Heart right ventricle (tissue), 16 donors: ENCODE data around the gene CLIP3. TPM values are rescaled to one million over a fixed set of nuclear protein-coding genes. Genes with fewer than 3 reads are reported as not detected.

Source experiments
- ATAC-seq, 8 donors: fragments of 200-7000 bp; cut with Tn5 transposase; one replicate each; pipeline ENCODE4 v1.9.1; 2020; ENCODE audit warnings: mild to moderate bottlenecking in 8 of 8, moderate library complexity in 8 of 8, moderate number of reproducible peaks in 1 of 8
- DNase-seq, 2 donors: peaks; one replicate each; pipeline ENCODE4 v3.0.0-alpha.2; 2020
- H3K27ac ChIP-seq, 10 donors: fragments of 200-600 bp; sonication (generic) in 2 of 10; one replicate each; pipeline versions ENCODE4 v1.5.0 to v1.8.0; 2020 to 2022; ENCODE audit warnings: mild to moderate bottlenecking in 3 of 10
- H3K27me3 ChIP-seq, 7 donors: fragments of 200-600 bp; one replicate each; pipeline ENCODE4 v1.8.0; 2021 to 2022; ENCODE audit warnings: mild to moderate bottlenecking in 2 of 7
- H3K36me3 ChIP-seq, 9 donors: fragments of 200-600 bp; sonication (generic) in 1 of 9; one replicate each; pipeline versions ENCODE4 v1.5.0 to v1.8.0; 2020 to 2022; ENCODE audit warnings: mild to moderate bottlenecking in 2 of 9
- H3K4me1 ChIP-seq, 9 donors: fragments of 200-600 bp; sonication (generic) in 1 of 9; one replicate each; pipeline versions ENCODE4 v1.5.0 to v1.8.0; 2020 to 2022; ENCODE audit warnings: mild to moderate bottlenecking in 4 of 9
- H3K4me3 ChIP-seq, 10 donors: fragments of 200-600 bp; sonication (generic) in 2 of 10; one replicate each; pipeline versions ENCODE4 v1.5.0 to v1.8.0; 2020 to 2022; ENCODE audit warnings: mild to moderate bottlenecking in 7 of 10, moderate library complexity in 2 of 10
- H3K9me3 ChIP-seq, 11 donors: fragments of 200-600 bp in 10 of 11; sonication (generic) in 2 of 11; one replicate each; pipeline versions ENCODE4 v1.5.0 to v1.8.0; 2013 to 2022; ENCODE audit warnings: mild to moderate bottlenecking in 2 of 11, control low read depth in 1 of 11, moderate library complexity in 1 of 11
- CTCF ChIP-seq, 9 donors: fragments of 200-600 bp; sonication (generic) in 2 of 9; IDR thresholded peaks; one replicate each; pipeline versions ENCODE4 v1.5.0 to v1.8.0; 2021 to 2022; ENCODE audit warnings: antibody characterized with exemption in 9 of 9, mild to moderate bottlenecking in 5 of 9, moderate library complexity in 1 of 9
- WGBS, 2 donors: extraction: QIAGEN DNeasy Blood & Tissue Kit; methylation state at CpG; one replicate each; pipeline ENCODE4 v1.1.7; 2013; ENCODE audit warnings: inconsistent platforms in 1 of 2; 5-methylcytosine and 5-hydroxymethylcytosine counted together
- intact Hi-C, 10 donors: fragments of 100-400 bp; cut with DNase I; formaldehyde crosslinking; loops; one replicate each; pipeline versions ENCODE4 v1.11.1 to v1.14.2; 2022
- polyA plus RNA-seq, 2 donors: library from polyadenylated mRNA; stranded (reverse); fragments of 200-250 nt; gene quantifications; one replicate each; pipeline ENCODE4 v1.2.3, GENCODE V29; 2013
- total RNA-seq, 10 donors: library from RNA; stranded (reverse); fragmentation: NEBNext Ultra II Directional in 3 of 10; extraction: Animal tissue kit (Norgen Biotek cat#: 25700) in 3 of 10; gene quantifications; one replicate each; pipeline versions ENCODE4 v1.2.1 to v1.2.4, GENCODE V29; 2021 to 2023
- donor health status: Arrhythmogenic right ventricular cardiomyopathy.
- donor health status: ischemic (EF 13 %, LVEDD 7.1; RV severe dilation, severe dysfunction).
- donor health status: healthy with polysubstance abuse.
- donor health status: DM: no; HTN: yes; CAD: no.
- donor health status: DM: no; HTN: no; CAD: no.
- donor health status: ischemic (EF 25% LVEDD 6.9; RV normal size, moderate dysfunction).
- donor health status: ischemic (EF 25% LVEDD 5.7; RV mildly dilated, moderate dysfunction).
- donor health status: healthy.
- donor health status: DM: yes; HTN: yes; CAD: no.
- donor health status: Ischemic cardiomyopathy.
- donor health status: ischemic (EF 35%, LVEDD 5.7; RV mildly dilated, moderate dysfunction).
- donor health status: nonischemic (EF 11% LVEDD 7.7; RV severe dilation, severe dysfunction).
- donor health status: DM: yes; HTN: yes; CAD: no.
- donor health status: PGD.
- donor health status: ischemic (EF 29% LVEDD 5.4; RV normal size, mild dysfunction).
- donor health status: nonischemic (EF 23%, LVEDD 6.1; RV moderate dilation, normal function).

CLIP3 gene
- total and polyA plus RNA-seq, 12 donors: 1.2 to 7.5 (median 3.8) TPM

GRCh38 chr19:35973487-35973886 is 59.2 kb downstream of the CLIP3 start:
- Histone ChIP-seq H3K36me3 (no peaks in the 10 kb centered on the region), H3K9me3 (no peaks in the 10 kb centered on the region), H3K27me3 (peaks cover 0 to 44% (median 6%) of the 10 kb centered on the region in 7 donors), H3K27ac (no peak overlapping the region), H3K4me3 (no peak overlapping the region), H3K4me1 (no peaks in the 10 kb centered on the region)
- DNase-seq: no peak
- 32 to 37% methylated on average over 8 of the region's 8 CpGs for WGBS, 2 donors
- no peak for ATAC-seq
- TF ChIP-seq CTCF (IDR thresholded peaks at IDR 0.05): no peak
- intact Hi-C loops: no loop called here

GRCh38 chr19:35966771-35967170 is 65.9 kb downstream of the CLIP3 start:
- Histone ChIP-seq H3K9me3 (no peaks in the 10 kb centered on the region), H3K4me1 (no peaks in the 10 kb centered on the region), H3K27ac (no peak overlapping the region), H3K4me3 (no peak overlapping the region), H3K27me3 (peaks cover 0 to 25% (median 22%) of the 10 kb centered on the region in 7 donors), H3K36me3 (no peaks in the 10 kb centered on the region)
- no peak for DNase-seq
- no peak for ATAC-seq
- TF ChIP-seq CTCF (IDR thresholded peaks at IDR 0.05): no peak
- intact Hi-C loops: no loop called here
- WGBS, 2 donors: 75 to 81% methylated on average over 3 of the region's 3 CpGs

Other genes starting within 250 kb of the CLIP3 start
- gene PRODH2, start 220.0 kb downstream of the CLIP3 start, total RNA-seq: not detected
- not detected for gene PRODH2, start 220.0 kb downstream of the CLIP3 start, polyA plus RNA-seq
- gene NPHS1, start 180.4 kb downstream of the CLIP3 start, total RNA-seq: under 1 TPM in 2 of 10 donors, not detected in 8; 0.07 to 0.12 TPM
- not detected for gene NPHS1, start 180.4 kb downstream of the CLIP3 start, polyA plus RNA-seq
- under 1 TPM in 2 of 10 donors, not detected in 8; 0.12 to 0.35 TPM for gene KIRREL2, start 176.0 kb downstream of the CLIP3 start, total RNA-seq
- gene KIRREL2, start 176.0 kb downstream of the CLIP3 start, polyA plus RNA-seq: not detected
- gene APLP1, start 164.3 kb downstream of the CLIP3 start, total RNA-seq: 10 to 100 TPM; 13.6 to 63.5 (median 26.0) TPM
- gene APLP1, start 164.3 kb downstream of the CLIP3 start, polyA plus RNA-seq: 10 to 100 TPM in 1 of 2 donors, 1 to 10 TPM in 1; 2.7 to 24.2 TPM
- 1 to 10 TPM in 9 of 10 donors, under 1 TPM in 1; 0.66 to 7.8 (median 3.7) TPM for gene NFKBID, start 132.3 kb downstream of the CLIP3 start, total RNA-seq
- 1 to 10 TPM; 2.3 to 4.8 TPM for gene NFKBID, start 132.3 kb downstream of the CLIP3 start, polyA plus RNA-seq
- 10 to 100 TPM in 1 of 10 donors, 1 to 10 TPM in 9; 1.7 to 22.8 (median 4.5) TPM for gene HCST, start 130.3 kb downstream of the CLIP3 start, total RNA-seq
- 10 to 100 TPM; 10.6 to 17.6 TPM for gene HCST, start 130.3 kb downstream of the CLIP3 start, polyA plus RNA-seq
- gene TYROBP, start 124.6 kb downstream of the CLIP3 start, total RNA-seq: 100 to 1,000 TPM in 1 of 10 donors, 10 to 100 TPM in 6, 1 to 10 TPM in 3; 8.4 to 122 (median 18.2) TPM
- 10 to 100 TPM; 23.9 to 60.9 TPM for gene TYROBP, start 124.6 kb downstream of the CLIP3 start, polyA plus RNA-seq
- 1 to 10 TPM; 3.4 to 9.6 (median 5.8) TPM for gene LRFN3, start 96.5 kb downstream of the CLIP3 start, total RNA-seq
- 1 to 10 TPM; 3.7 to 8.2 TPM for gene LRFN3, start 96.5 kb downstream of the CLIP3 start, polyA plus RNA-seq
- gene SDHAF1, start 37.7 kb downstream of the CLIP3 start, total RNA-seq: 10 to 100 TPM in 5 of 10 donors, 1 to 10 TPM in 5; 7.3 to 13.4 (median 10.2) TPM
- 10 to 100 TPM in 1 of 2 donors, 1 to 10 TPM in 1; 7.7 to 26.6 TPM for gene SDHAF1, start 37.7 kb downstream of the CLIP3 start, polyA plus RNA-seq
- gene SYNE4, start 24.1 kb downstream of the CLIP3 start, total RNA-seq: under 1 TPM in 3 of 10 donors, not detected in 7; 0.26 to 0.62 (median 0.42) TPM
- gene SYNE4, start 24.1 kb downstream of the CLIP3 start, polyA plus RNA-seq: under 1 TPM; 0.29 to 0.37 TPM
- gene ALKBH6, start 18.7 kb downstream of the CLIP3 start, total RNA-seq: 10 to 100 TPM in 6 of 10 donors, 1 to 10 TPM in 4; 7.9 to 12.4 (median 10.2) TPM
- 10 to 100 TPM; 16.2 to 18.9 TPM for gene ALKBH6, start 18.7 kb downstream of the CLIP3 start, polyA plus RNA-seq
- gene THAP8, start 21.4 kb upstream of the CLIP3 start, total RNA-seq: 1 to 10 TPM; 2.7 to 7.7 (median 3.5) TPM
- gene THAP8, start 21.4 kb upstream of the CLIP3 start, polyA plus RNA-seq: 1 to 10 TPM; 5.3 to 6.2 TPM
- 10 to 100 TPM in 7 of 10 donors, 1 to 10 TPM in 3; 6.0 to 33.7 (median 12.9) TPM for gene WDR62, start 22.0 kb upstream of the CLIP3 start, total RNA-seq
- gene WDR62, start 22.0 kb upstream of the CLIP3 start, polyA plus RNA-seq: 10 to 100 TPM in 1 of 2 donors, 1 to 10 TPM in 1; 1.6 to 22.1 TPM
- gene OVOL3, start 78.3 kb upstream of the CLIP3 start, total RNA-seq: not detected
- gene OVOL3, start 78.3 kb upstream of the CLIP3 start, polyA plus RNA-seq: not detected
- gene POLR2I, start 82.0 kb upstream of the CLIP3 start, total RNA-seq: 100 to 1,000 TPM in 6 of 10 donors, 10 to 100 TPM in 4; 83.7 to 139 (median 105) TPM
- 100 to 1,000 TPM; 153 TPM for gene POLR2I, start 82.0 kb upstream of the CLIP3 start, polyA plus RNA-seq
- gene TBCB, start 82.6 kb upstream of the CLIP3 start, total RNA-seq: 100 to 1,000 TPM in 4 of 10 donors, 10 to 100 TPM in 6; 73.0 to 134 (median 97.3) TPM
- gene TBCB, start 82.6 kb upstream of the CLIP3 start, polyA plus RNA-seq: 100 to 1,000 TPM; 142 to 193 TPM
- gene CAPNS1, start 107.2 kb upstream of the CLIP3 start, total RNA-seq: 1,000 to 10,000 TPM in 1 of 10 donors, 100 to 1,000 TPM in 9; 800 to 1,095 (median 894) TPM
- gene CAPNS1, start 107.2 kb upstream of the CLIP3 start, polyA plus RNA-seq: 1,000 to 10,000 TPM in 1 of 2 donors, 100 to 1,000 TPM in 1; 745 to 1,027 TPM
- 1,000 to 10,000 TPM; 1,564 to 3,571 (median 2,793) TPM for gene COX7A1, start 119.6 kb upstream of the CLIP3 start, total RNA-seq
- 1,000 to 10,000 TPM in 1 of 2 donors, 100 to 1,000 TPM in 1; 850 to 2,441 TPM for gene COX7A1, start 119.6 kb upstream of the CLIP3 start, polyA plus RNA-seq
- 1 to 10 TPM; 2.6 to 5.1 (median 3.6) TPM for gene ZNF565, start 181.8 kb upstream of the CLIP3 start, total RNA-seq
- gene ZNF565, start 181.8 kb upstream of the CLIP3 start, polyA plus RNA-seq: 1 to 10 TPM; 2.2 to 3.3 TPM
- 10 to 100 TPM; 25.7 to 42.1 (median 32.6) TPM for gene ZNF146, start 182.2 kb upstream of the CLIP3 start, total RNA-seq
- 10 to 100 TPM; 20.1 to 27.3 TPM for gene ZNF146, start 182.2 kb upstream of the CLIP3 start, polyA plus RNA-seq